ENCODE results near the gene SIGLEC1.

The SIGLEC1 gene

GRCh38 chr20:3724356-3724755 is 12.0 kb upstream of the SIGLEC1 start:
- no peak for DNase-seq

GRCh38 chr20:3723284-3723683 is 10.9 kb upstream of the SIGLEC1 start:
- DNase-seq = no peak

GRCh38 chr20:3721912-3722311 is 9.5 kb upstream of the SIGLEC1 start:
- DNase-seq = no peak

GRCh38 chr20:3720626-3721025 is 8.2 kb upstream of the SIGLEC1 start:
- DNase-seq = no peak

GRCh38 chr20:3720068-3720467 is 7.7 kb upstream of the SIGLEC1 start:
- no peak for DNase-seq

- no peak for DNase-seq
Measured at GRCh38 chr20:3719046-3719445, 6.6 kb upstream of the SIGLEC1 start.

- DNase-seq = no peak
Measured at GRCh38 chr20:3716195-3716834, 3.9 kb upstream of the SIGLEC1 start.

- DNase-seq = no peak
Measured at GRCh38 chr20:3714092-3714491, 1.7 kb upstream of the SIGLEC1 start.

- no peak for DNase-seq
Measured at GRCh38 chr20:3711484-3711941, 887 bp downstream of the SIGLEC1 start.

- no peak for DNase-seq
Measured at GRCh38 chr20:3710703-3711483, 1.5 kb downstream of the SIGLEC1 start.

- DNase-seq = no peak
Measured at GRCh38 chr20:3710011-3710466, 2.4 kb downstream of the SIGLEC1 start.

GRCh38 chr20:3707508-3707899 is 4.9 kb downstream of the SIGLEC1 start:
- no peak for DNase-seq

- no peak for DNase-seq
Measured at GRCh38 chr20:3706774-3707507, 5.5 kb downstream of the SIGLEC1 start.

- DNase-seq = no peak
Measured at GRCh38 chr20:3705970-3706739, 6.2 kb downstream of the SIGLEC1 start.

- no peak for DNase-seq
Measured at GRCh38 chr20:3705491-3705969, 6.9 kb downstream of the SIGLEC1 start.

- DNase-seq = no peak
Measured at GRCh38 chr20:3704087-3704486, 8.3 kb downstream of the SIGLEC1 start.

GRCh38 chr20:3702611-3703391 is 9.6 kb downstream of the SIGLEC1 start:
- no peak for DNase-seq

GRCh38 chr20:3701061-3701998 is 11.1 kb downstream of the SIGLEC1 start:
- DNase-seq = no peak

- no peak for DNase-seq
Measured at GRCh38 chr20:3699037-3699436, 13.4 kb downstream of the SIGLEC1 start.

- no peak for DNase-seq
Measured at GRCh38 chr20:3698591-3699001, 13.8 kb downstream of the SIGLEC1 start.

Data from cortex of kidney (tissue), 1 donor.